Jurkat, Clone E6-1 (cell line): ENCODE results near the gene SERPINA9.
"Not testable (repeated sequence)": the region's sequence is repeated elsewhere in the genome, so short reads cannot be mapped to it uniquely, and the experiment has no call there.

Experiments used
- DNase-seq: peaks from one replicate; pipeline ENCODE4 v3.0.0-alpha.2; 2011; ENCODE audit warnings: low read depth, low spot score
- H3K4me3 ChIP-seq: 2 replicates; pipeline ENCODE4 v1.5.1; 2011; ENCODE audit warnings: mild to moderate bottlenecking, low read length, control low read depth, moderate library complexity

Gene SERPINA9

DNA sequence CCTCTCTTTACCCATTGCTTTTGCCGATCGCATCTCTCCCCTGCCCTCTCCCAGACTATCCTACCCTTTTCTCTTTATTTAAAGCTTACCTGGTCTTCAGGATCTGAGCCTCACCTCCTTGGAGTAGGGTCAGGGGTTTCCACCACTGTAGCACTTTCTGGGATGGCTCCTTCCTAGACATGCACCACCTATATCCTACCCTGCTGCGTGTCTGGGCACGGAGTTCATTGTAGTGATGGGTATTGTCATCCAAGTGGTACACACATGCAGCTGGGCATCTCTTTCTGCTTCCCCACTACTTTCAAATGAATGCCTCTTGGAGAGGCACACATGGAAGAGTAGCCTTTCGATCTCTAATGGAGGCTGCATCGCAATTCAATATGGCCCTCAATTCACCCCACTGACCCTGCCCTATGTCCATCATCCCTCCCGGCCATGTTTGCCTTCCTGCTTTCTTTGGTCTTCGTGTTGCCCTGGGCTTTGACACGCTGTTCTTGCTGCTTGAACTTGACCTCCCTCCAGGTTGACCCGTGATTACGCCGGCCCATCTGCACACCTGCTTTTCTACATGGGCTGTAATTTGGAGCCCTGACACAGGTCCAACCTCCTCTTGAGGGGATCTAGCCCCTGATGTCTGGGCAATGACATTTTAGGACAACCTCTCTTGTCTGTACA is 34.3 kb downstream of the SERPINA9 start:
- H3K4me3 ChIP-seq, result no peak overlapping the region
- DNase-seq, result no peak

DNA sequence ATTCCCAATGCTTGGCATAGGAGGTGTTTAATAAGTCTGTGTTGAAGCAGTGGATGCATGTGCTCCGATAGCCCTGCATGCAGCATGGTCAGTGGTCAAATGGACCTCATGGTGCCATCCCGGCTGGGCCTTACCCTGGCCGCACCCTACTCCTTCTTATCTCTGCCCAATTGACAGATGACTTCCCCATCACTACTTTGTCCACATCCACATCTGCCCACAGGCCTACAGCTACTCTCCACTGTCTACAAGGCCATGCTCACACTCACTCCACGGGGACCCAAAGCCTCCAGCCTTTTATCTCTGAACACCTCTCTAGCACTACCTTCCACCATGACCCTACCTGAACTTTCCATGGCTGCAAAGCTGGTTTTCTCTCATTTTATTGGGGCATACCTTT is 34.9 kb downstream of the SERPINA9 start:
- no peak for DNase-seq
- H3K4me3 ChIP-seq, result no peak overlapping the region

DNA sequence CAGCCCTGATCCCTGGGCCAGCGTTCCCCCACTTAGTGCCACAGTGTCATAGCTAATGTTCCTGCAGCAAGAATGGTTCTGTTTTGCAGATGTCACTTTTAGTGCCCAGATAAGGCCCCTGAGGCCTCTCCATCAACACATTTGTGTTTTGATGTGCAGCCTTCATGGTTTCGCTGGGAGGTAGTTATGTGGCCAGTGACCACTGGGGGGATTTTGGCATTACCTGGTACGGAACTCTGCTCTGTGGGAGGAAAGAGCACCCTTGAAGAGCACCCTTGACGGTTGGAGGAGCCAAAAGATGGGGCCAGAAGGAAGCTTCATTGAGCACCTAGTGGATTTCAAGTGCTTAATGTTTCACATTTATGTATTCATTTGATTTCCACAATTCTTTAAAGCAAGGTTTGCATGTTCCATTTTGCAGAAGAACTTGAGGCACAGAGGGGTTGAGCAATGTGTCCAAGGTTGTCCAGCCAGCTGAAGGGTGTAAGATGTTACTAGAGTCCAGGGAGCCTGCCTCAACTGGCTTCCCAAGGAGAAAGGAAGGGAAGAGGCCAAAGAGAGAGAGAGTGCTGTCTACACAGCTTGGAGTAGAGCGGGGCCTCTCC is 36.4 kb downstream of the SERPINA9 start:
- H3K4me3 ChIP-seq, result no peak overlapping the region
- no peak for DNase-seq

DNA sequence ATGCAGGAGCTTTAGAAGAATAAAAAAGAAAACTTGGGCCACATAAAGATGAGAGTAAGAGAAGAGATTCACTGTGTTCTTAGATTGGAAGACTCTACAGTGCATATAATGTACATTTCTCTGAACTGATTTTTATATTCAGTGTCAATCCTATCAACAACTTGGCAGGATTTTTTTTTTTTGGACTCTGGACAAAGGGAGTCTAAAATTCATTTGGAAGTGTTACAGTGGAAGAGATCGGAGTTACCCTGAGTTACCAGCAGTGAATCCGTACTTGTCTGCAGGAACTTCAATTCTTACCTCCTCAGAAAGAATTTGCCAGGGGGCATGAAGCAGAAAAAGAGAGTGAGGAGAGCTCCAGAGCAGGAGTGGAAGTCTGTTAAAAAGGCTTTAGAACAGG is 47.4 kb downstream of the SERPINA9 start:
- no peak overlapping the region for H3K4me3 ChIP-seq
- no peak for DNase-seq

DNA sequence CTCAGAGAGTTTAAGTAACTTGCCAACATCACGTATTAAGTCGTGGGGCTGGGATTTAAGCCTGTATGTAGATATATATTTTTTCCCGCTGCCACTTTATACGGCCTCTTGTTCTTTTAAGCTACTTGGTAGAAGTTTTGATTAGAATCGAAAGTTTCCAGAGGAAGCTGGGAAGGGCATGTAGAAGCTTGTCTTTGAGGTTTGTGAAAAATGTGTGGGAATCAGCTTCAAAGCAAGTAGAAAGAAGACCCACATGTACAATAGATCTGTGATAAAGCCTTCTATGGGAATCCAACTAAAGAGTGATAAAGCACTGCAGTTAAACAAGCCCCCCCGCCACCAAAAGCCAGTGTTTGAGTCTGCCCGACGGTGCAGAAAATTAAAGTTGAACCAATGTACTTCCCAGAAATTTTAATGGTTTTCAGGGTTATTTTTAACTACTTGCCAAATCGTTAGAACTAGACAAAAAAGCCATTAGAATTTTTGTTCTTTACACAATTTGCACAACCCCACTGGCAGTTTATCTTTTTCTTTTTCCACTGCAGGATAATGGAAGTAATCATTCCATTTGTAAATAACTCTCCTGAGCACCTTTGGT is 48.9 kb downstream of the SERPINA9 start:
- DNase-seq, result no peak
- no peak overlapping the region for H3K4me3 ChIP-seq

DNA sequence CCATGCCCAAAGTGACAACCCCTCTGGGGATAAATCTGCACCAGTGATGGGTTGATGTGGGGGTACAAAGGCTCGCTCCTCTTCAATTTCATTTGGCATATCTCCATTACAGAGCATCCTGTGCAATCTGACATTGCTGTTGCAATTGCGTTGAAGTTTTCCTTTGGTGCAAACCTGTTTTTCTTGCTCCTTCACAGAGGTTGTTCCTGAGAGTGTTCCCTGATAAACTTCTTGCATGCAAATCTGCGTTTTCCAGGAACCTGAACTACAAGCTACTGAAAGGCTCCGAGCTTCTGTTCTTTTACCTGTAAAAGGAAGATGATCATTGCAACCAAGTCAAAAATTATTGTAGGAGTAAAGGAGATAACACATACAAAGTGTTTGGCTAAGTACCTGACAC is 49.5 kb downstream of the SERPINA9 start:
- no peak overlapping the region for H3K4me3 ChIP-seq
- DNase-seq, result no peak

DNA sequence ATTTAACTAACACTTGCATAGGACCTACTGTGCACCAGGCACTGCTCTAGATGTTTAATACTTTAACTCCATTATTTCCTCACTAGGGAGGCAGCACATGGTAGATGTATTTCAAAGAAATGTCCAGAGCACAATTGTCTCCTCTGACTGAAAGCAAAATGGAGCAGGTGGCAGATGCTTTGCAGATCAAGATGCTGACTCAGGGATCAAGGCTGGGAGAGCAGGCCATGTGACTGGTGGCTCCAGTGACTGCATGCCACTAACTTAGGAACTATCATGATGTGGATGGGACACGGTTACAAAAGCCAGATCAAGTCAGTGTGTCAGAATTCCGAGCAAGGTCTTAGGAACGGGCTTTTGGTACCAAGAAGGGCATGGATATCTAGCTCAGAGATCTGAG is 51.6 kb downstream of the SERPINA9 start:
- no peak overlapping the region for H3K4me3 ChIP-seq
- no peak for DNase-seq

DNA sequence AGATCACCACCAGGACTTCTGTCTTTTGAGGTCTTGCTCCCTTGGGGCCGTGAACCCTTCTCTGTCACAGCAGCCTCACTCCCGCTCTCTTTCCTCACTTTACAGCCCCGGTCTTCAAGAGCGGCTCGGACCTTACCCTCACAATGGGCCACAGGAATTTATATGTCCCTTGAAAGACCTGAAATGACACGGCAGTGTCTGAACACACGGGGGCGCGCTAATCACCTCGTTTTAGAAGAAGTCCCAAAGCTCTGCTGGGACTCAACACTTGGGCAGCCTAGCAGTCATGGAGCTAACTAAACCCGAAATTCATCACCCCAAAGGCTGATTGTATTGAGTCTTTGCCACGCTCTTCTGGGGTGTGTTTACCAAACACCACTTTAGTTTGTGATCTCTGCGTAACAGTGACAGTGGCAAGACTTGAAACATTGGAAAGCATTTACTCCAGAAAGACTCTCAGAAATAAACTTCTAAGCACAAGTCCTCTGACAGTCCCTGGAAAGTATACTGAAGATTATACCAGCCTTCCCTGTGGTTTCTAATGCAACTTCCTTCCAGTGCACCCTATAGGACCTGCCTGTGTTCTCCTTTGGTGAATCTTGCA is 52.4 kb downstream of the SERPINA9 start:
- DNase-seq, result peak; percentile 33
- H3K4me3 ChIP-seq, result no peak overlapping the region

DNA sequence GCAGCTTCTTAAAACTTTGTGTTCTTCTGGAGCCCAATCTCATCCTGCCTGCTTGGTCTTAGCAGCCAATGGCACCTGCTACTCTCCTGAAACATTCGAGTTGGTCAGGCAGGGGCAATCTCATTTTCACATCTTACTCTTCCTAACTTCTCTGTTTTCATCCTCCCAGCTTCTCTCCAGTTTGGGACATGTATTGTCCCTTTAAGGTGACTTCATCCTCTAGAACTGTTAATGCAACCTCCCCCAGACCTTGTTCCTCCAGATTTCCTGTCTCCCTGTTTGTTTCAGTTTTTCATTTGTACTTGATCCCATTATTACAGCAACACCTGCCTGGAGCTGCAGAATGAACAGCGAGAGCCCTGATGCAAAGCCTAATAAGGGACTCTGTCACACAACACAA is 54.7 kb downstream of the SERPINA9 start:
- no peak for DNase-seq
- no peak overlapping the region for H3K4me3 ChIP-seq

DNA sequence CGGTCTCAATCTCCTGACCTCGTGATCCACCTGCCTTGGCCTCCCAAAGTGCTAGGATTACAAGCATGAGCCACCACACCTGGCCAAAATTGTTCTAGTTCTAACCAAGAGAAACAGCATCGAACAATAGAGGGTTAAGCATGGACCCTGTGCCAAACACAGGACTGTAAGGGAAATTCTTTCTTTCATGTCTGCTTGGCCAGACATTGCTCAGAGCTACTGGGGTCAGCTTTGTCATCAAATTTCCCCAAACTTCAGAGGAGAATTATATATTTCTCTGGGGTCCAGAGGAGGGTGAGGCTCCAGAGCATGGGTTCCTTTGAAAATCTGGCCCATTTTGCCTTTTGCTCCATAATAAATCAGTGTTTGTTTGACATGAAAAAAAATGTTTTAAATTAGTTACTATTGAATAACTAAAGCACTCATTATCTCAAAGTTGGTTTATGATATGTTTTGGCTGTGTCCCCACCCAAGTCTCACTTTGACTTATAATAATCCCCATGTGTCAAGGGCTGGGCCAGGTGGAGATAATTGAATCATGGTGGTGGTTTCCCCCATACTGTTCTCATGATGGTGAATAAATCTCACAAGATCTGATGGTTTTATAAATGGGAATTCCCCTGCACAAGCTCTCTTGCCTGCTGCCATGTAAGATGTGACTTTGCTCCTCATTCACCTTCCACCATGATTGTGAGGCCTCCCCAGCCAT is 58.3 kb downstream of the SERPINA9 start:
- not testable (repeated sequence) for DNase-seq, H3K4me3 ChIP-seq
